Hepatocyte (in vitro differentiated cells): Measurements from ENCODE around the gene NECAB3. TPM values are rescaled to one million over a fixed set of nuclear protein-coding genes. Genes with fewer than 3 reads are reported as not detected.

Experiments used
- DNase-seq: peaks from one replicate; pipeline ENCODE4 v3.0.0-alpha.2; 2016; ENCODE audit warnings: low spot score
- H2AFZ ChIP-seq: fragments of 200-600 bp; sonication (generic); 2 replicates; pipeline ENCODE4 v1.6.0; 2016; ENCODE audit warnings: antibody characterized with exemption, mild to moderate bottlenecking
- H3K27ac ChIP-seq: fragments of 200-600 bp; sonication (generic); 2 replicates; pipeline ENCODE4 v1.5.1; 2016; ENCODE audit warnings: mild to moderate bottlenecking
- H3K27me3 ChIP-seq: fragments of 200-600 bp; sonication (generic); 2 replicates; pipeline ENCODE4 v1.6.1; 2016
- H3K36me3 ChIP-seq: fragments of 200-600 bp; sonication (generic); replicated peaks from 2 replicates; pipeline ENCODE4 v1.5.1; 2016; ENCODE audit warnings: low read depth; ENCODE audit not compliant: insufficient read depth
- H3K4me1 ChIP-seq: fragments of 200-600 bp; sonication (generic); 2 replicates; pipeline ENCODE4 v1.5.1; 2016; ENCODE audit warnings: mild to moderate bottlenecking, moderate library complexity; ENCODE audit not compliant: insufficient read depth
- H3K4me2 ChIP-seq: fragments of 200-600 bp; sonication (generic); 2 replicates; pipeline ENCODE4 v1.6.0; 2016
- H3K4me3 ChIP-seq: fragments of 200-600 bp; sonication (generic); 2 replicates; pipeline ENCODE4 v1.5.1; 2016; ENCODE audit warnings: mild to moderate bottlenecking
- H3K79me2 ChIP-seq: fragments of 200-600 bp; sonication (generic); 2 replicates; pipeline ENCODE4 v1.6.0; 2017; ENCODE audit warnings: mild to moderate bottlenecking
- H3K9me2 ChIP-seq: fragments of 200-600 bp; sonication (generic); replicated peaks from 2 replicates; pipeline ENCODE4 v1.6.0; 2017; ENCODE audit warnings: mild to moderate bottlenecking; ENCODE audit not compliant: insufficient read depth
- H3K9me3 ChIP-seq: fragments of 200-600 bp; sonication (generic); 2 replicates; pipeline ENCODE4 v1.5.1; 2016; ENCODE audit warnings: low read depth, mild to moderate bottlenecking
- H4K20me1 ChIP-seq: fragments of 200-600 bp; sonication (generic); 2 replicates; pipeline ENCODE4 v1.6.0; 2016; ENCODE audit warnings: mild to moderate bottlenecking; ENCODE audit not compliant: insufficient read depth, poor library complexity, severe bottlenecking
- CTCF ChIP-seq: fragments of 200-600 bp; sonication (generic); IDR thresholded peaks from 2 replicates; pipeline ENCODE4 v1.5.1; 2016; ENCODE audit warnings: antibody characterized with exemption, mild to moderate bottlenecking; ENCODE audit not compliant: poor library complexity
- EZH2 ChIP-seq: fragments of 200-600 bp; sonication (generic); IDR thresholded peaks from 2 replicates; pipeline ENCODE4 v1.6.1; 2016; ENCODE audit warnings: antibody characterized with exemption, mild to moderate bottlenecking, borderline replicate concordance
- EZH2phosphoT487 ChIP-seq: fragments of 200-600 bp; sonication (generic); IDR thresholded peaks from one replicate; pipeline ENCODE4 v1.6.1; 2018; ENCODE audit warnings: antibody characterized with exemption, mild to moderate bottlenecking, low read depth, moderate library complexity; ENCODE audit not compliant: unreplicated experiment, severe bottlenecking
- WGBS: methylation state at CpG from one replicate; pipeline ENCODE4 v1.1.6; 2016; ENCODE audit warnings: low lambda C conversion rate; ENCODE audit errors: missing lambda C conversion rate; 5-methylcytosine and 5-hydroxymethylcytosine counted together
- polyA plus RNA-seq: library from polyadenylated mRNA; unstranded; fragments of >200 nt; fragmentation: Nextera tagmentation; extraction: Ambion mirVana; gene quantifications from 2 replicates; pipeline ENCODE4 v1.2.1, GENCODE V29; 2016
- total RNA-seq: library from RNA; depleted of rRNA; stranded (reverse); fragments of >200 nt; gene quantifications from 2 replicates; pipeline ENCODE4 v1.2.3, GENCODE V29; 2014

The NECAB3 gene, protein sequence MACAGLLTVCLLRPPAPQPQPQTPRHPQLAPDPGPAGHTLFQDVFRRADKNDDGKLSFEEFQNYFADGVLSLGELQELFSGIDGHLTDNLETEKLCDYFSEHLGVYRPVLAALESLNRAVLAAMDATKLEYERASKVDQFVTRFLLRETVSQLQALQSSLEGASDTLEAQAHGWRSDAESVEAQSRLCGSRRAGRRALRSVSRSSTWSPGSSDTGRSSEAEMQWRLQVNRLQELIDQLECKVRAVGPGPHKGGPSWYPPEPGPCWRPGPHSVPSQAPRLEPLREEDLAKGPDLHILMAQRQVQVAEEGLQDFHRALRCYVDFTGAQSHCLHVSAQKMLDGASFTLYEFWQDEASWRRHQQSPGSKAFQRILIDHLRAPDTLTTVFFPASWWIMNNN
- 46.2 and 50.6 TPM in 2 replicates for total RNA-seq
- polyA plus RNA-seq, result 55.4 and 64.9 TPM in 2 replicates

- DNase-seq, result peak; percentile 96
- H3K4me2 ChIP-seq, result peak within 1 kb of the TSS; percentile 99
- peak within 1 kb of the TSS; percentile 88 for H3K27ac ChIP-seq
- TF ChIP-seq EZH2phosphoT487 (no peak), EZH2 (no peak), CTCF (no peak)
- no peaks in the 10 kb centered on the region for H3K36me3 ChIP-seq
- peaks cover 32% of the 10 kb centered on the region for H3K4me1 ChIP-seq
- no peaks in the 10 kb centered on the region for H4K20me1 ChIP-seq
- H3K79me2 ChIP-seq, result peaks cover 22% of the 10 kb centered on the region
- peak within 1 kb of the TSS; percentile 74 for H2AFZ ChIP-seq
- no peaks in the 10 kb centered on the region for H3K9me2 ChIP-seq
- H3K27me3 ChIP-seq, result no peaks in the 10 kb centered on the region
- no peaks in the 10 kb centered on the region for H3K9me3 ChIP-seq
- 6% methylated on average over 40 of the region's 73 CpGs for WGBS
- H3K4me3 ChIP-seq, result peak within 1 kb of the TSS; percentile 71
Observed at GRCh38 chr20:33674294-33675135, at the start of gene NECAB3. NECAB3 (minus strand) TSS chr20:33674428; CDS start chr20:33674352, 76 bp downstream.

- H3K9me2 ChIP-seq, result no peaks in the 10 kb centered on the region
- no peak overlapping the region for H3K4me2 ChIP-seq
- DNase-seq, result no peak
- H3K9me3 ChIP-seq, result no peaks in the 10 kb centered on the region
- H3K79me2 ChIP-seq, result no peaks in the 10 kb centered on the region
- H3K27ac ChIP-seq, result no peak overlapping the region
- H4K20me1 ChIP-seq, result no peaks in the 10 kb centered on the region
- H3K4me3 ChIP-seq, result no peak overlapping the region
- WGBS, result 96% methylated on average over 11 of the region's 11 CpGs
- H3K4me1 ChIP-seq, result peaks cover 4% of the 10 kb centered on the region
- TF ChIP-seq EZH2phosphoT487, result no peak
- TF ChIP-seq CTCF, result no peak
- no peak for TF ChIP-seq EZH2
- no peaks in the 10 kb centered on the region for H3K36me3 ChIP-seq
- no peaks in the 10 kb centered on the region for H3K27me3 ChIP-seq
- no peak overlapping the region for H2AFZ ChIP-seq
Observed at GRCh38 chr20:33721391-33722140, 47.3 kb upstream of the NECAB3 start.

- peaks cover 4% of the 10 kb centered on the region for H3K4me1 ChIP-seq
- no peaks in the 10 kb centered on the region for H4K20me1 ChIP-seq
- H3K4me2 ChIP-seq, result peak within 1 kb of the TSS; percentile 76
- TF ChIP-seq EZH2, result no peak
- no peak for TF ChIP-seq EZH2phosphoT487
- H3K36me3 ChIP-seq, result no peaks in the 10 kb centered on the region
- H3K27ac ChIP-seq, result no peak within 1 kb of the TSS
- peak within 1 kb of the TSS; percentile 70 for H2AFZ ChIP-seq
- H3K27me3 ChIP-seq, result no peaks in the 10 kb centered on the region
- no peaks in the 10 kb centered on the region for H3K79me2 ChIP-seq
- WGBS, result 36% methylated on average over 46 of the region's 46 CpGs
- DNase-seq, result peak; percentile 89
- no peaks in the 10 kb centered on the region for H3K9me3 ChIP-seq
- peak within 1 kb of the TSS; percentile 24 for H3K4me3 ChIP-seq
- H3K9me2 ChIP-seq, result no peaks in the 10 kb centered on the region
Observed at GRCh38 chr20:33719989-33720709, 45.9 kb upstream of the NECAB3 start, which contains the start of gene PXMP4. PXMP4 (minus strand) TSS chr20:33720310; CDS start chr20:33720207, 103 bp downstream.
